GM19240 (cell line): Measurements from ENCODE around the gene BACH2.
"Not testable (repeated sequence)": the region's sequence is repeated elsewhere in the genome, so short reads cannot be mapped to it uniquely, and the experiment has no call there.

Experiments used
- DNase-seq: peaks from one replicate; pipeline ENCODE4 v3.0.0; 2011; ENCODE audit warnings: low spot score; ENCODE audit not compliant: insufficient read length

BACH2 gene

GRCh38 chr6:89916136-89916920, 380.3 kb downstream of the BACH2 start:
- no peak for DNase-seq

- DNase-seq = no peak
These were observed 385.8 kb downstream of the BACH2 start for GRCh38 chr6:89910902-89911240.

- not testable (repeated sequence) for DNase-seq
These were observed 386.4 kb downstream of the BACH2 start for GRCh38 chr6:89910001-89910901.

GRCh38 chr6:89895276-89895874, 401.3 kb downstream of the BACH2 start:
- no peak for DNase-seq

GRCh38 chr6:89894169-89894568, 402.5 kb downstream of the BACH2 start, which contains the start of gene GJA10:
TSS of gene GJA10 (plus strand) at chr6:89894469. CDS start at chr6:89894469, 0 bp downstream.
- DNase-seq = no peak

GRCh38 chr6:89892577-89892976, 404.1 kb downstream of the BACH2 start:
- not testable (repeated sequence) for DNase-seq

- DNase-seq = not testable (repeated sequence)
These were observed 405.7 kb downstream of the BACH2 start for GRCh38 chr6:89890845-89891528.

- DNase-seq = no peak
These were observed 407.8 kb downstream of the BACH2 start for GRCh38 chr6:89888871-89889270.

GRCh38 chr6:89888138-89888514, 408.5 kb downstream of the BACH2 start:
- DNase-seq = no peak

GRCh38 chr6:89887452-89888137, 409.0 kb downstream of the BACH2 start:
- no peak for DNase-seq

- no peak for DNase-seq
These were observed 410.1 kb downstream of the BACH2 start for GRCh38 chr6:89886378-89887120.
